ENCODE measurements around the gene CHRNA5.

CHRNA5 gene

DNA sequence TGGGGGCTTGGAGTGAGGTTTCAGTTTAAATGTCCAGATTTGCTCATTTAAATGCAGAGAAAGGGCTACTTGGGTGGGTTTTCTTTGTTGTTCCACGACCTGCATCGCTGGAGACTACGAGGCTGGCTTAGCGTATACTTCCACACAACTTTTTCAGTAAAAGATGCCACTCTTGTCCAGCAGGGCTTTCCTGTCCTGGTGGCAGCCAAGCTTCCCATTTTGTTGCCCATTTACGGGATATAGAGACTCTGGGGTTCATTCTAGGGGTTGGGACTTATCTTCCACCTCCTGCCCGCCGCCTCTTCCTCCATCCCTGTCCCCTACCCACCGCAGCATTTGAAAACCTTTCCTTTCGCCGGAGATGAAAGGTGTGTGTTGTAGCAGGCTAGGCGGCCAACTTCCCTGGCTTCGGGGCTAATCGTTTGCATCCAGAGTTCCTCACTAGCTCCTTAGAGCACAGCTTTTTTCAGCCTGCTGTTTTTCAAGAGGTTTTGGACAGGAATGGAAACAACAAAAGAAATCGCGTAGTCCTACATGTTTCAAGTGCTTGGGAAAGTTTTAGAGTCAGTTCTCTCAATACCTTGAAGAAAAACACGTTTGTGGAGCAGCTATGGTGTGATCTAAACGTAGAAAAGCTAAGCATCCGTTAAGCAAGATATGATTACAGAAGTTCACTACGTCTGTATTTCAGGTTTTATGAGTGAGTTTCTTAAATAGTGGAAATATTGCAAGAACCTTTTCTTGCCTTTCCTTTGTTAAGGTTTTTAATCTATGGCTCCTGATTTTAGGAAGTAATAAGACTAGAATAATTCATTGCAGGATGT is 843 bp downstream of the CHRNA5 start:
- no peak overlapping the region for H3K27ac ChIP-seq
- H3K4me3 ChIP-seq, result peak overlapping the region; percentile 67
- DNase-seq (ENCODE audit: low spot score), result no peak
- TF ChIP-seq, protein P1, sequence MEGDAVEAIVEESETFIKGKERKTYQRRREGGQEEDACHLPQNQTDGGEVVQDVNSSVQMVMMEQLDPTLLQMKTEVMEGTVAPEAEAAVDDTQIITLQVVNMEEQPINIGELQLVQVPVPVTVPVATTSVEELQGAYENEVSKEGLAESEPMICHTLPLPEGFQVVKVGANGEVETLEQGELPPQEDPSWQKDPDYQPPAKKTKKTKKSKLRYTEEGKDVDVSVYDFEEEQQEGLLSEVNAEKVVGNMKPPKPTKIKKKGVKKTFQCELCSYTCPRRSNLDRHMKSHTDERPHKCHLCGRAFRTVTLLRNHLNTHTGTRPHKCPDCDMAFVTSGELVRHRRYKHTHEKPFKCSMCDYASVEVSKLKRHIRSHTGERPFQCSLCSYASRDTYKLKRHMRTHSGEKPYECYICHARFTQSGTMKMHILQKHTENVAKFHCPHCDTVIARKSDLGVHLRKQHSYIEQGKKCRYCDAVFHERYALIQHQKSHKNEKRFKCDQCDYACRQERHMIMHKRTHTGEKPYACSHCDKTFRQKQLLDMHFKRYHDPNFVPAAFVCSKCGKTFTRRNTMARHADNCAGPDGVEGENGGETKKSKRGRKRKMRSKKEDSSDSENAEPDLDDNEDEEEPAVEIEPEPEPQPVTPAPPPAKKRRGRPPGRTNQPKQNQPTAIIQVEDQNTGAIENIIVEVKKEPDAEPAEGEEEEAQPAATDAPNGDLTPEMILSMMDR (IDR thresholded peaks at IDR 0.05), result no peak

GRCh38 chr15:78567531-78567930 is 2.2 kb downstream of the CHRNA5 start:
- H3K4me3 ChIP-seq, result no peak overlapping the region
- DNase-seq (ENCODE audit: low spot score), result no peak
- H3K27ac ChIP-seq, result no peak overlapping the region
- TF ChIP-seq, protein P1 (IDR thresholded peaks at IDR 0.05), result no peak

GRCh38 chr15:78570710-78571109 is 5.4 kb downstream of the CHRNA5 start:
- no peak for DNase-seq (ENCODE audit: low spot score)
- TF ChIP-seq, protein P1 (IDR thresholded peaks at IDR 0.05), result no peak
- Histone ChIP-seq H3K27ac (no peak overlapping the region), H3K4me3 (no peak overlapping the region)

GRCh38 chr15:78571382-78571781 is 6.1 kb downstream of the CHRNA5 start:
- DNase-seq (ENCODE audit: low spot score), result no peak
- Histone ChIP-seq H3K27ac (no peak overlapping the region), H3K4me3 (no peak overlapping the region)
- TF ChIP-seq, protein P1 (IDR thresholded peaks at IDR 0.05), result no peak

- TF ChIP-seq, protein P1 (IDR thresholded peaks at IDR 0.05), result no peak
- no peak for DNase-seq (ENCODE audit: low spot score)
- H3K4me3 ChIP-seq, result no peak overlapping the region
- no peak overlapping the region for H3K27ac ChIP-seq
Observed at GRCh38 chr15:78573416-78573815, 8.1 kb downstream of the CHRNA5 start.

DNA sequence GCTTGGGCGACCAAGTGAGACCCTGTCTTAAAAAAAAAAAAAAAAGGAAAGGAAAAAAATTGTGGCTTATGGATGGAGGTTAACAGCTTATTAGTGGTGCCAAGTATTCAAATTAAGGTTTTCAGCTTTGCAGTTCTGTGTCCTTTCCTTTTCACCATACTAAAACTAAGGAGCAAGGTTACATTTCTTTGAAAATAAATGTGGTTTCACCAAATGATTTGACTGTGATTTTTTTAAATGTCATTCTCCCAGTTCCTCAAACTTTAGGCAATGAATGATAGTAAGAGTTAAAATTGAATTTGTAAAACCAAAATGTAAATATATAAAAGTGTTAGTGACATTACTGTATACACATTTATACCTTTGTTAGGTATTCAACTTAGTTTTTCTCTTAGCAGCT is 9.6 kb downstream of the CHRNA5 start:
- TF ChIP-seq, protein P1 (IDR thresholded peaks at IDR 0.05), result no peak
- Histone ChIP-seq H3K27ac (no peak overlapping the region), H3K4me3 (no peak overlapping the region)
- no peak for DNase-seq (ENCODE audit: low spot score)

- no peak for DNase-seq (ENCODE audit: low spot score)
- Histone ChIP-seq H3K27ac (no peak overlapping the region), H3K4me3 (no peak overlapping the region)
- TF ChIP-seq, protein P1 (IDR thresholded peaks at IDR 0.05), result no peak
Observed at GRCh38 chr15:78597583-78597982, 32.3 kb downstream of the CHRNA5 start.

Measured in coronary artery (tissue), 2 donors.